UCSD-AML1 (cell line): ENCODE measurements around the gene MCOLN1.
"Not testable (repeated sequence)": the region's sequence is repeated elsewhere in the genome, so short reads cannot be mapped to it uniquely, and the experiment has no call there.

Experiments used
- DNase-seq: peaks from one replicate; lab custom pipeline; 2025; ENCODE audit not compliant: unreplicated experiment; lab: John Stamatoyannopoulos, UW

MCOLN1 gene

GRCh38 chr19:7522923-7523667 is 671 bp downstream of the MCOLN1 start:
- no peak for DNase-seq

- no peak for DNase-seq
Observed at GRCh38 chr19:7524523-7524922, 2.1 kb downstream of the MCOLN1 start.

GRCh38 chr19:7524992-7525739 is 2.7 kb downstream of the MCOLN1 start:
- DNase-seq = no peak

- no peak for DNase-seq
Observed at GRCh38 chr19:7526059-7526929, 3.9 kb downstream of the MCOLN1 start.

GRCh38 chr19:7527516-7528191 is 5.2 kb downstream of the MCOLN1 start:
- DNase-seq = no peak

- no peak for DNase-seq
Observed at GRCh38 chr19:7528192-7528519, 5.7 kb downstream of the MCOLN1 start.

- no peak for DNase-seq
Observed at GRCh38 chr19:7528522-7529245, 6.3 kb downstream of the MCOLN1 start.

- DNase-seq = no peak
Observed at GRCh38 chr19:7529246-7529600, 6.8 kb downstream of the MCOLN1 start.

- no peak for DNase-seq
Observed at GRCh38 chr19:7529610-7530490, 7.4 kb downstream of the MCOLN1 start.

- no peak for DNase-seq
Observed at GRCh38 chr19:7533281-7533885, 11.0 kb downstream of the MCOLN1 start.

- DNase-seq = peak; percentile 56
Observed at GRCh38 chr19:7533925-7534480, 11.6 kb downstream of the MCOLN1 start.

- DNase-seq = peak; percentile 45
Observed at GRCh38 chr19:7534531-7535046, 12.2 kb downstream of the MCOLN1 start.

- DNase-seq = peak; percentile 92
Observed at GRCh38 chr19:7535047-7535997, 12.9 kb downstream of the MCOLN1 start, which contains the start of gene PNPLA6. TSS of gene PNPLA6 (plus strand) at chr19:7535717. CDS start at chr19:7535789, 72 bp downstream.

- DNase-seq = no peak
Observed at GRCh38 chr19:7535998-7536695, 13.7 kb downstream of the MCOLN1 start.

- not testable (repeated sequence) for DNase-seq
Observed at GRCh38 chr19:7538990-7539389, 16.6 kb downstream of the MCOLN1 start.

- no peak for DNase-seq
Observed at GRCh38 chr19:7539827-7540425, 17.5 kb downstream of the MCOLN1 start.
